Heart right ventricle (tissue), 16 donors: ENCODE measurements around the gene LRRC8D. TPM values are rescaled to one million over a fixed set of nuclear protein-coding genes. Genes with fewer than 3 reads are reported as not detected.

Experiments
- ATAC-seq, 8 donors: fragments of 200-7000 bp; cut with Tn5 transposase; one replicate each; pipeline ENCODE4 v1.9.1; 2020; ENCODE audit warnings: mild to moderate bottlenecking in 8 of 8, moderate library complexity in 8 of 8, moderate number of reproducible peaks in 1 of 8
- DNase-seq, 2 donors: peaks; one replicate each; pipeline ENCODE4 v3.0.0-alpha.2; 2020
- H3K27ac ChIP-seq, 10 donors: fragments of 200-600 bp; sonication (generic) in 2 of 10; one replicate each; pipeline versions ENCODE4 v1.5.0 to v1.8.0; 2020 to 2022; ENCODE audit warnings: mild to moderate bottlenecking in 3 of 10
- H3K27me3 ChIP-seq, 7 donors: fragments of 200-600 bp; one replicate each; pipeline ENCODE4 v1.8.0; 2021 to 2022; ENCODE audit warnings: mild to moderate bottlenecking in 2 of 7
- H3K36me3 ChIP-seq, 9 donors: fragments of 200-600 bp; sonication (generic) in 1 of 9; one replicate each; pipeline versions ENCODE4 v1.5.0 to v1.8.0; 2020 to 2022; ENCODE audit warnings: mild to moderate bottlenecking in 2 of 9
- H3K4me1 ChIP-seq, 9 donors: fragments of 200-600 bp; sonication (generic) in 1 of 9; one replicate each; pipeline versions ENCODE4 v1.5.0 to v1.8.0; 2020 to 2022; ENCODE audit warnings: mild to moderate bottlenecking in 4 of 9
- H3K4me3 ChIP-seq, 10 donors: fragments of 200-600 bp; sonication (generic) in 2 of 10; one replicate each; pipeline versions ENCODE4 v1.5.0 to v1.8.0; 2020 to 2022; ENCODE audit warnings: mild to moderate bottlenecking in 7 of 10, moderate library complexity in 2 of 10
- H3K9me3 ChIP-seq, 11 donors: fragments of 200-600 bp in 10 of 11; sonication (generic) in 2 of 11; one replicate each; pipeline versions ENCODE4 v1.5.0 to v1.8.0; 2013 to 2022; ENCODE audit warnings: mild to moderate bottlenecking in 2 of 11, control low read depth in 1 of 11, moderate library complexity in 1 of 11
- CTCF ChIP-seq, 9 donors: fragments of 200-600 bp; sonication (generic) in 2 of 9; IDR thresholded peaks; one replicate each; pipeline versions ENCODE4 v1.5.0 to v1.8.0; 2021 to 2022; ENCODE audit warnings: antibody characterized with exemption in 9 of 9, mild to moderate bottlenecking in 5 of 9, moderate library complexity in 1 of 9
- WGBS, 2 donors: extraction: QIAGEN DNeasy Blood & Tissue Kit; methylation state at CpG; one replicate each; pipeline ENCODE4 v1.1.7; 2013; ENCODE audit warnings: inconsistent platforms in 1 of 2; 5-methylcytosine and 5-hydroxymethylcytosine counted together
- intact Hi-C, 10 donors: fragments of 100-400 bp; cut with DNase I; formaldehyde crosslinking; loops; one replicate each; pipeline versions ENCODE4 v1.11.1 to v1.14.2; 2022
- polyA plus RNA-seq, 2 donors: library from polyadenylated mRNA; stranded (reverse); fragments of 200-250 nt; gene quantifications; one replicate each; pipeline ENCODE4 v1.2.3, GENCODE V29; 2013
- total RNA-seq, 10 donors: library from RNA; stranded (reverse); fragmentation: NEBNext Ultra II Directional in 3 of 10; extraction: Animal tissue kit (Norgen Biotek cat#: 25700) in 3 of 10; gene quantifications; one replicate each; pipeline versions ENCODE4 v1.2.1 to v1.2.4, GENCODE V29; 2021 to 2023
- donor health status: Arrhythmogenic right ventricular cardiomyopathy.
- donor health status: ischemic (EF 13 %, LVEDD 7.1; RV severe dilation, severe dysfunction).
- donor health status: healthy with polysubstance abuse.
- donor health status: DM: no; HTN: yes; CAD: no.
- donor health status: DM: no; HTN: no; CAD: no.
- donor health status: ischemic (EF 25% LVEDD 6.9; RV normal size, moderate dysfunction).
- donor health status: ischemic (EF 25% LVEDD 5.7; RV mildly dilated, moderate dysfunction).
- donor health status: healthy.
- donor health status: DM: yes; HTN: yes; CAD: no.
- donor health status: Ischemic cardiomyopathy.
- donor health status: ischemic (EF 35%, LVEDD 5.7; RV mildly dilated, moderate dysfunction).
- donor health status: nonischemic (EF 11% LVEDD 7.7; RV severe dilation, severe dysfunction).
- donor health status: DM: yes; HTN: yes; CAD: no.
- donor health status: PGD.
- donor health status: ischemic (EF 29% LVEDD 5.4; RV normal size, mild dysfunction).
- donor health status: nonischemic (EF 23%, LVEDD 6.1; RV moderate dilation, normal function).

LRRC8D gene
- total and polyA plus RNA-seq, 12 donors, result 3.0 to 11.0 (median 6.6) TPM

DNA sequence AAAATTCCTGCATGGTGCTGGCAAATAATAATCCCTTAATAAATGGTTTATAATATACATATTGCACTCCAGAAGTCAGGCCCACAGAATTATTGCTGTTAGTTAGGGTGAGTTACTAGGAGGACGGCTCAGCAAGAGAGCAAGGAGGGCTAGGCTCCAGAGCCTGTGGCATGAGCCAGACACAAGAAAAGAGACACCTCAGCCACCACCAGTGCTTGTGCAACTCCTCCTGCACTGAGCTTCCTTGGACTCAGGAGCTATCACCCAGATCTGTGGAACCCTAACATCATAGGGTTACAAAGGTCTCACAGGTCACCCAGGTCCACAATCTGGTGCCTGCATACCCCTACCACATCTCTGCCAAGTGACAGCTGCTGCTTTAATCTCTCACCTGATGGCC is 12.8 kb upstream of the LRRC8D start:
- Histone ChIP-seq H3K4me1 (peaks cover 0 to 4% (median 0%) of the 10 kb centered on the region in 9 donors), H3K36me3 (no peaks in the 10 kb centered on the region), H3K27me3 (peaks cover 0 to 5% (median 0%) of the 10 kb centered on the region in 7 donors), H3K4me3 (no peak overlapping the region), H3K9me3 (no peaks in the 10 kb centered on the region), H3K27ac (no peak overlapping the region)
- DNase-seq, result no peak
- intact Hi-C loops, result loop anchor here in 2 of 10 donors (2.0 to 5.0 kb wide), 3 partner anchors 34 to 179 kb away; no protein-coding TSS in a partner anchor
- TF ChIP-seq CTCF (IDR thresholded peaks at IDR 0.05), result no peak
- ATAC-seq, result no peak
- WGBS, 2 donors, result 95 to 96% methylated on average over 1 of the region's 1 CpG

DNA sequence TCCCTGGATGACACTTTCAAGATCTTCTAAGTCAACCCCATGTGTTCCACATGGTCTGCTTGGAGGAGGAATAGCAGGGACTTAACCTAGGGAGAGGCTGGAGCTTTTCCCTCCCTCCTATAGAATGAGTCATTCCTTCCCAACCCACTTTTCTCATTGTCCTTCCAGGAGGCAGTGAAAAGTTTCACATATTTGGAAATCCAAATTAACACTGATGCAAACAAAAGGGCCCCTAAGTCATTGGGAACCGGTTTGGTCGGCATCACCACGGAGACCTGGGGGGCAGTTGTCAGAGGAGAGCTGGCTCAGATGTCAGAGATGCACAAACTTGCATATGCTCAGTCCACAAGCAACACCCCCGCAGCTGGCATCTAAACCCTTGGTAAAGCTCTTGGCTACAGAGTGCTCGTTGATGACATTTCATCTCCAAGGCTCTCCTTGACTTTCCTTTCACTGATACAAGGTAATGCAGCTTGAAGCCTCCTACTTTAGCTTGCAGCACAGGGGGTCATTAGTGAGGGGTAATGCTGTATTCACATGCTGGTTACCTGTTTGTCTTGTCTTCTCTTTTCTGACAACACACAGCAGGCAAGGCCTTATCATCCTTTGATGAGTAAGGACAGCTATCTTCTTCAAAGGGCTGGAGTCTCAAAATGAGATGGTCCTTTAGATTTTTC is 12.3 kb upstream of the LRRC8D start:
- H3K36me3 ChIP-seq, result no peaks in the 10 kb centered on the region
- 58 to 63% methylated on average over 5 of the region's 5 CpGs for WGBS, 2 donors
- peaks cover 0 to 5% (median 0%) of the 10 kb centered on the region in 7 donors for H3K27me3 ChIP-seq
- no peak for TF ChIP-seq CTCF (IDR thresholded peaks at IDR 0.05)
- no peaks in the 10 kb centered on the region for H3K9me3 ChIP-seq
- ATAC-seq (no peak), DNase-seq (no peak)
- no peak overlapping the region for H3K4me3 ChIP-seq
- intact Hi-C loops, result loop anchor here in 2 of 10 donors (5.0 kb wide), 2 partner anchors 34 to 179 kb away; no protein-coding TSS in a partner anchor
- H3K27ac ChIP-seq, result no peak overlapping the region
- H3K4me1 ChIP-seq, result peaks cover 0 to 4% (median 0%) of the 10 kb centered on the region in 9 donors

DNA sequence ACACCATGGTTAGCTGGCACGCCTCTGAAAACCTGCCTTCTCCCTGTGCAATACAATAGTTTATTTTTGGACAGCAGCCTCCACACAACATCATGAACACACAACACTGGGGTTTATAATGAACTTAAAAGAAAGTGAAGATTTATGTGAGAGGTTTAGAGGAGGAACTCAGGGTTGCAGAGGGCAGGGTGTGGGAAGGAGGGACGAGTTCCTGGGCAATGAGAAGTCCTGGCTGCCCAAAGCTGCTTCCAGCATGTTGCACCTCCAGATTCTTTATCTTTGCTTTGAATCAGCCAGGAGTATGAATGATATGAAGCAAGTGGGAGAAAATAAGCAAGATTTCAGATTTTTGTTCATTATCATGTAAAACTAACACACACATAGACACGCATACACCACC is 11.3 kb upstream of the LRRC8D start:
- Histone ChIP-seq H3K36me3 (no peaks in the 10 kb centered on the region), H3K4me3 (no peak overlapping the region), H3K27ac (no peak overlapping the region), H3K4me1 (peaks cover 0 to 9% (median 0%) of the 10 kb centered on the region in 9 donors), H3K9me3 (no peaks in the 10 kb centered on the region), H3K27me3 (peaks cover 0 to 5% (median 0%) of the 10 kb centered on the region in 7 donors)
- intact Hi-C loops, result loop anchor here in 2 of 10 donors (5.0 kb wide), 2 partner anchors 33 to 178 kb away; no protein-coding TSS in a partner anchor
- no peak for TF ChIP-seq CTCF (IDR thresholded peaks at IDR 0.05)
- DNase-seq, result no peak
- ATAC-seq, result no peak
- 91 to 95% methylated on average over 3 of the region's 3 CpGs for WGBS, 2 donors

DNA sequence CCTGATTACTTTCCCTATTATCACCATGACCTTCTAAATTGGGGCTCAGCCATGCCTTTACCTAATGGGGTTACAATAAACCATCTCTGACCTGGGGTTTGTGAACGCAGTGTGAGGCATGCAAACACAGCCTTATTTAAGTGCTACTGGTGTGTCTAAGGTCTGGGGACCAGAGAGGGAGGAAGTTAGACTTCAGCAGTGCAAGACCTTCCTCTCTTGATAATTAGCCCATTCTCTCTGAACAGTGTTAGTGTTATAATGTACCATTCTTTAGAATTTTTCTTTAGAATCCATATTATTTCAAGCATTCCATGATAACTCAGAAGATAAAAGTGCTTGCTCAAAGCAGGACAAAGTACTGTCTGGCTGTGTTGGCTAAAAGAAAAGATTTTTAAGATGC is 10.5 kb upstream of the LRRC8D start:
- Histone ChIP-seq H3K27me3 (peaks cover 0 to 5% (median 0%) of the 10 kb centered on the region in 7 donors), H3K36me3 (no peaks in the 10 kb centered on the region), H3K4me1 (peaks cover 0 to 13% (median 0%) of the 10 kb centered on the region in 9 donors), H3K9me3 (no peaks in the 10 kb centered on the region), H3K27ac (no peak overlapping the region), H3K4me3 (no peak overlapping the region)
- no peak for DNase-seq
- intact Hi-C loops, result no loop called here
- no peak for TF ChIP-seq CTCF (IDR thresholded peaks at IDR 0.05)
- 59 to 62% methylated on average over 1 of the region's 1 CpG for WGBS, 2 donors
- ATAC-seq, result no peak
